ENCODE results near the gene FAM124A.

DNA sequence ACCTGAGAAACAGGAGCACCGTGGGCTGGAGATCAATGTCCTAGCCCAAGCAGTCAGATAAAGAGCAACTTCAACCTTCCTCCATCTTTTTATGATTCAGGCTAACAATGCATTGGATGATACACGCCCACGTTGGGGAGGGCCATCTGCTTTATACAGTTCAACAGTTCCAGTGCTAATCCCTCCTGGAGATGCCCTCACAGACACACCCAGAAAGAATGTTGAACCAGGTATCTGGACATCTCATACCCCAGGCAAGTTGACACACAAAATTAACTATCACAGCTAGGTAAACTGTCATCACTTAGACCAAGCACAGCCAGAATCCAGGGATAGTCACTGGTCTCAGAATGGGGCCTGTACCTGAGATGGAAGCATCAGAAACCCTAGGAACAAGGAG lies 96.7 kb downstream of the FAM124A start:
- TF ChIP-seq, protein P1, sequence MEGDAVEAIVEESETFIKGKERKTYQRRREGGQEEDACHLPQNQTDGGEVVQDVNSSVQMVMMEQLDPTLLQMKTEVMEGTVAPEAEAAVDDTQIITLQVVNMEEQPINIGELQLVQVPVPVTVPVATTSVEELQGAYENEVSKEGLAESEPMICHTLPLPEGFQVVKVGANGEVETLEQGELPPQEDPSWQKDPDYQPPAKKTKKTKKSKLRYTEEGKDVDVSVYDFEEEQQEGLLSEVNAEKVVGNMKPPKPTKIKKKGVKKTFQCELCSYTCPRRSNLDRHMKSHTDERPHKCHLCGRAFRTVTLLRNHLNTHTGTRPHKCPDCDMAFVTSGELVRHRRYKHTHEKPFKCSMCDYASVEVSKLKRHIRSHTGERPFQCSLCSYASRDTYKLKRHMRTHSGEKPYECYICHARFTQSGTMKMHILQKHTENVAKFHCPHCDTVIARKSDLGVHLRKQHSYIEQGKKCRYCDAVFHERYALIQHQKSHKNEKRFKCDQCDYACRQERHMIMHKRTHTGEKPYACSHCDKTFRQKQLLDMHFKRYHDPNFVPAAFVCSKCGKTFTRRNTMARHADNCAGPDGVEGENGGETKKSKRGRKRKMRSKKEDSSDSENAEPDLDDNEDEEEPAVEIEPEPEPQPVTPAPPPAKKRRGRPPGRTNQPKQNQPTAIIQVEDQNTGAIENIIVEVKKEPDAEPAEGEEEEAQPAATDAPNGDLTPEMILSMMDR (conservative IDR thresholded peaks at IDR 0.05; ENCODE audit: low read length) = no peak
- no peak for TF ChIP-seq EZH2phosphoT487 (IDR thresholded peaks at IDR 0.05; ENCODE audit: borderline replicate concordance, low read depth, low read length)

All from OCI-LY7 (cell line).